HG02763 (cell line): ENCODE results near the gene FAHD1.

Experiments used
- ATAC-seq: cut with Tn5 transposase; IDR thresholded peaks from one replicate; pipeline ENCODE4 v1.9.1; 2021; ENCODE audit warnings: mild to moderate bottlenecking, moderate library complexity; ENCODE audit not compliant: unreplicated experiment

The FAHD1 gene

DNA sequence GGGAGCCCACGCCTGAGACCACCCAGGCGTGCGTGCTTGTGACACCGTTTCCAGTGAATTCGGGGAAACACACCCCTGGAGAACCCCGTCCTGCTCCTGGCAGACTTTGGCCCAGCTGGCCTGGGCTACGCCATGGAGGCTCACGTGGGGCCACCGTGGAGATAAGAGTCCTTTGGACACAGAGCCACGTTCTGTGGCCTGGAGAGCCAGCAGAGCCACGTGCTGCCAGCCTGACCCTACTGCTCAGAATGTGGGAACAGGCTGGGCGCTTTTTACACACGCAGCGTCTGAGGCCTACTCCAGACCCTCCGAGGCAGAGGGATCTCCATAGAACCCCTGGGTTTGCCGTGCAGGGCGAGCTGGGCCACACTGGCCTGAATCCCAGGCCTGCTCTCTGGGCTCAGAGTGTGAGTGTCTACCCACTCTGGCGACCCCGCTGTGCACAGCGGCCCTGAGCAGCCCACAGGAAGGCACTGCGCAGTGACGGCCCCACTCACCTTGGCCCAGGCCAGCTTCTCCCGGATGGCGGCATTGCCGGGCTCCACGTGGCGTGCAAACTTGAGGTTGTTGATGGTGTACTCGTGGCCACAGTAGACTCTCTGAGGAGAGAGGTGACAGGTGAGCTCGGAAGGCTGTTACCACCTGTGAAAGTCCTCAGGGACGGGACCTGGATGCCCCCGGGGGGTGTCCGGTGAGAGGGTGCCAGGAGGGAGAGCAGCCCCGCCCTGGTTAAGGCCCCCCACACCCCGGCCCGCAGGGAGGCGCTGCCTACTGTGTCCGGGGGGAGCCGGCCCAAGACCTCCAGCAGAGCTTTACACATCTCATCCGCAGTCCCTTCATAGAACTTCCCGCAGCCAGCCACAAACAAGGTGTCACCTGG is 10.4 kb upstream of the FAHD1 start:
- no peak for ATAC-seq

- no peak for ATAC-seq
These were observed 9.8 kb upstream of the FAHD1 start for GRCh38 chr16:1817276-1817589.

DNA sequence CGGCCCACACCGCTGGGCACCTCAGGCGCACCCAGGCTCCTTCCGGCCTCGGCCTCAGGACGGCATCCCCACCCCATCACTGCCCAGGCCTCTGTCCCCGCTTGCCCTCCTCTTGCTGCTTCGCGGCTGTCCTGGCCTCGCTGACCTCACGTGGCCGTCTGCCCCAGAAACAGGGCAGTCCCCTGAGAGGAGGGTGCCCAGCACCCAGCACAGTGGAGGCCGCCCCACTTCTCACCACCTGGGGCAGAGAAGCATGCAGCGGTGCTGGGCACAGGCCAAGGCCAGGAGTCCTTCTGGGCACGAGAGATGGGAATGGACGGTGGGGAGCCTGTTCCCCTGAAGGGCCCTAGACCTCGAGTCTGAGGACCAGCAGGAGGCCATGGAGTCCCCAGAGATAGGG is 9.3 kb upstream of the FAHD1 start:
- no peak for ATAC-seq

DNA sequence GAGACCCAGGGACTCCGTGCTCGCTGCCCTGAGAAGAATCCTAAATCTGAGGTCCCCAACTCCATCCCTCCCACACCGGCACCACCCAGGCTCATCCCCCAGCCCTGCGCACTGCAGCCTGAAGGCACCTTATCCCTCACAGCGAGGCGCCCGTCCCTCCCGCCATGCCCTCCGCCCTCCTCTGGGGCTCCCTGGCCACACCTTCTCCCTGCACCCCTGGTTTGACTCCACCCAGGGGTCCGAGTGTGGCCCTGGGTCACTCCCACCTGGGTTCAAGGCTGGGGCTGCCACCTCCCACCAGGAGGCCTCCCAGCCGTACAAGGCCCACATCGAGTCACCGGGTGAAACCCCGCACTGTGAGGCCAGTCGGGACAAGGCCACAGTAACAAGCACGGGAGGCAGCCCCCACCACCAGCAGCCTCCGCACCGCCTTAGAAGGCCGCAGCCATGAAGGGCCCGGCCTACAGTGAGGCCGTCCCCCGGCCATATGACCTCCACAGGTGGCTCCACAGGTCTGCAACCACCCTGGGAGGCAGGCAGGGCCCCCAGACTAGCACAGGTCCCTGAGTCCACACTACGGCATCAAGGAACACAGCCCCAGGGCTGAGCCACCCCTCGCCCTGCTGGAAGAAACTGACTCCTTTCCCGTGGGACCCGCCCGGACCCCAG is 8.7 kb upstream of the FAHD1 start:
- no peak for ATAC-seq

GRCh38 chr16:1818873-1819525 is 8.0 kb upstream of the FAHD1 start:
- no peak for ATAC-seq

DNA sequence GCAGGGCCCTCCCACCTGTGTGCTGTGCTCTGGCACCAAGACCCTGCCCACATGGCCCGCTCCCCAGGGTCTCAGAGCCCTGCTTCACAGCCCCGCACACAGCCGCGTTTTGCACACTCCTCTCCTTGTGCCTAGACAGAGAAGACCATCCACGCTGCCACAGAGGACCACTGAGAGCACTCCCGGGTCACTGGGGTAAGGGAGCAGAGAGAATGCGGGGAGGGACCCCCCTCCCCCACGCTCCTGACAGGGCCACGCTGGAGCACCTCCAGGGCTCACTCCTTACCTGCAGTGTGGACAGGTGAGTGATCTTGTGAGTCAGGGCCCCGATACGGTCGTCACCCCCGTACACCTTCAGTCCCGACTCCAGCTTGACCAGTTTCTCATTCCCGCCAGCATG is 7.4 kb upstream of the FAHD1 start:
- no peak for ATAC-seq

DNA sequence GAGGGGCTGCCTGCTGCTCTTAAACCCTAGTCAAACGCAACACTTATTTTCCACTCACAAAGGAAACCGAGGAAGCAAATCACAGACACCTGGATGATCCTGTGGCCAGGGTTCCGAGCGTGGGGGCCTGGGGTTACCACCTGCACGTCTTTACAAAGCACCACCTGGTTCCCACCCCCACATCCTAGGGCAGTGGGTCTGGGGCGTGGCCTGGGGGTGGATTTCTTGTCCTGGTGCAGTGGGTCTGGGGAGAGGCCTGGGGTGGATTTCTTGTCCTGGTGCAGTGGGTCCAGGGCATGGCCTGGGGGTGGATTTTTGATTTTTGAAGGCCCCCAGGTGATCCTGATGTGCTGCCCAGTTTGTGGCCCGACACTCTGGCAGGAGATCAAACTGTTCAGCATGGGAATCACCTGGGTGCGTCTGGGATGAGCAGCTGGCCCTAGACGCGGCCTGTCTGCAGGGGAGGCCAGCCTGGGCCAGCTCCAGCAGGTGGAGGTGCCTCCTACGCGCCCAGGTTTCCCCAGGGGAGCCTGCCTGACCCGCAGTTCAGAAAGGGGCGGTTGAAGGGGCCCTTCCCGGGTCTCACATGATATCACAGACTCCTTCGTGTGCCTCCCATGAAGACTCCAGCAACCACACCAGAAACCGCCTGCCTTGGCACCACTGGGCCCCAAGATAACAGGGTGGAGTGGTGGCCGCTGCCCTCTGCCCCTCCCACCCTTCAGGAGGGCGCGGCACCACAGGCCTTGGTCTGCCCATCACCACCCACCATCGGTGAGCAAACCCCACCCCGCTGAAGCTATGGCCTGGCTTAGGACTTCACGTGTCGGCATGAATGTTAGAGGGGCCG is 6.7 kb upstream of the FAHD1 start:
- no peak for ATAC-seq

GRCh38 chr16:1820946-1821290 is 6.1 kb upstream of the FAHD1 start:
- no peak for ATAC-seq

GRCh38 chr16:1821861-1822611 is 5.0 kb upstream of the FAHD1 start:
- no peak for ATAC-seq

GRCh38 chr16:1822801-1823200 is 4.2 kb upstream of the FAHD1 start:
- ATAC-seq = no peak

GRCh38 chr16:1823821-1824220 is 3.2 kb upstream of the FAHD1 start:
- no peak for ATAC-seq

- no peak for ATAC-seq
These were observed 1.6 kb upstream of the FAHD1 start for GRCh38 chr16:1825381-1825863.

- ATAC-seq = peak; percentile 42
These were observed 929 bp upstream of the FAHD1 start for GRCh38 chr16:1825864-1826690.

DNA sequence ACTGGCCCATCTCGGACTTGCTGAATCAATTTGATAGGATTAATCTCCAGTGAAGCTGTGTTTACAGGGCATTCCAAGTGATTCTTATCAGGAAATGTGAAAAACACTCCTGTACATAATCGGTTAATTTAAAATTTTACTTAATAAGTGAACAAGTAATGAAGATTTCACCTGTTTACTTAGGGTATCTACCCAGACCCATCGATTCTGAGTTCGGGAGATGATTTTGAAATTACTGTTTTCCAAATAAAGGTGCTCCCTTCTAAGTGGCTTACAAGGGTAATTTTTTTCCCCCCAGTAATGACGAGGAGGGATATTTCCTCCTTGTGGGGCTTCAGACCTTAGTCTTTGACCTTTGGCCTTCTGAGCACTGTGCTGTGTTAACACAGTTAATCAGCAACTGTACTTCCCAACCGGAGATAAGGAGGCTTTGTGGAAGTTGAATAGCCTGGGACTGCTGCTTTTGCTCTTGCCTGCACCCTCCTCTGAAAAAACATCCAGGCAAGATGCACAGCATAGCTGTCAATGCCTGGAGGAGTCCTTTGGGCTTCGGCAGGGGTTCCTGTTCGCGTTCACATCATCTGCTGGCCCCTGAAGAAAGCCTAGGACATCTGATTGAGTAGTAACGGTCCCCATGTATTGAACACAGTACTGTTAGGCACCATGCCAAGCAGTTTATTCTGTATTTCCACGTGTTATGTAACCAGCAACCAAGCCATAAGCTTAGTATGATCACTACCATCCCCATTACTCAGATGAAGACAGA is 1.8 kb downstream of the FAHD1 start:
- no peak for ATAC-seq

DNA sequence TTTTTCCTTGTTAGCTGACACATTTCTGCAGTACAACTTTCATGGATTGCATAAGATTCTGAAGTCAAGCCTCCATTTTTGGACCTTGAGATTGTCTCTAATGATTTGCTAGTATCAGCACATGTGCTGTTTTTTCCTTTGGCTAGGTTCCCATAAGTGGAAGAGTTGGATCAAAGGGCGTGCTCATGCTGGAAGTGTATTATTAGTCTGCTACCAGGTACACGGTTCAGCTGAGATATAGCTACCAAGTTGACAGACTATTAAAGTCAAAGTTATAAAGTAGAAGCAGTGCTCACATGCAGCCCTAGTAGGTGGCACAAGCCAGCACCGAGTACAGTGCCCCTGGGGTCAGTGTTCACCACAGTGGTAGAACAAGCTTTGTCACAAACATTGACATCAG is 3.2 kb downstream of the FAHD1 start:
- no peak for ATAC-seq

GRCh38 chr16:1831186-1832075 is 4.4 kb downstream of the FAHD1 start:
- no peak for ATAC-seq

DNA sequence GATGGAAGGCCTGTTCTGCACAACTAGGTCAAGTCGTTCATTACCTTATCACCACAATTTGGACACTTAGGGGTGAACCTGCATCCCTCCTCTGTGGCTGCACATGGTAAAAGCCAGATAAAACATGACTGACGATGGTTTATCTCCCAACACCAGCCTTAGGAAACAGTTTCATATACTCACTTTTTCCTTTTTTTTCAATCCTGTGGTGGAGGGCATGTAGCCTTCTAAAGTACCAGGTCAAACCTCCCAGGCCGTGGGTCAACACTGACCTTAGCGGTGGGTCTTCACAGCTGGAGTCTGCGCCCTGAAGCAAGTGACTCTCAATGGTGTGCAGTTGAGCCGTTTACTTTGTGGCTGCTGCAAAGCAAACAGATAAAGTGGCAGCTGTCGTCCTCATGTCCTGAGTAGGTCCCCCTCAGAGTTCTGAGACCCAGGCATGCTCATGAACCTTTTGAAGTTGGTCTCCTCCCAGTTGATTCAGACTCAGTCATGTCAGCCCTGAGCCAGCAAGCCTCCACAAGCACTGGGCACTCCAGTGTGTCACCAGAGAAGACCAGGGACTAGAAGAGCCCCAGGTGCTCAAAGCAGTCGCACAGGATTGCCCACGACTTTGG is 5.9 kb downstream of the FAHD1 start:
- no peak for ATAC-seq
